Measurements from ENCODE around the gene UBE2R2.

DNA sequence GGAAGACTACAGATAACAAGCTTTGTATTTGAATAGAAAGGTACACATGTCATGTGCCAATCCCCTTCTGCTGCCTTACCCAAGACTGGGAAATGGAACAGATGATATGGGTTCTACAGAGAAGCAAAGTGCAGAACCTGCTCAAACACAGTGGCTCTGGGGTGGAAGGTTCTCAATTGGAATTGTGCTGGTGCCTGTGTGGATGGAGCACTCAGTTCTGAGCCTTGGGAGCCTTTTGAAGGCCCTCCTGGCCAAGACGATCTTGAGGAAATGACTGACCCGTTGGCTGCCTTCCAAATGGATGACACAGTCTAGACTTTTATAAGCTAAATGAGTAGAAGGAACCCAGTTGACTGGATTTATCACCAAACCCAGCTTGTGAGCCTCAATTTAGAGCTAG lies 25.8 kb upstream of the UBE2R2 start:
- no peak for TF ChIP-seq CTCF (IDR thresholded peaks at IDR 0.05)
- no peak for TF ChIP-seq POLR2A (IDR thresholded peaks at IDR 0.05)
